Kidney (tissue), 14 donors: ENCODE data around the gene EIF4G3. TPM values are rescaled to one million over a fixed set of nuclear protein-coding genes. Genes with fewer than 3 reads are reported as not detected.

Source experiments
- DNase-seq, 5 donors: peaks; one replicate each; pipeline ENCODE4 v3.0.0-alpha.2; 2013 to 2020
- FAIRE-seq: peaks from 2 replicates; lab custom pipeline; 2012; peaks lifted over from hg19 to GRCh38; lab: Jason Lieb, UNC
- H3K27ac ChIP-seq, 2 donors: one replicate each; pipeline ENCODE4 v1.7.0; 2013; ENCODE audit warnings: low read depth in 2 of 2, low read length in 2 of 2, inconsistent platforms in 1 of 2
- H3K27me3 ChIP-seq: one replicate; pipeline ENCODE4 v1.7.1; 2013; ENCODE audit warnings: low read length, inconsistent platforms; ENCODE audit not compliant: control insufficient read depth, insufficient read depth
- H3K36me3 ChIP-seq, 3 donors: one replicate each; pipeline versions ENCODE4 v1.7.0 to v1.7.1; 2013; ENCODE audit warnings: low read length in 3 of 3, control low read depth in 1 of 3, inconsistent platforms in 1 of 3; ENCODE audit not compliant: insufficient read depth in 3 of 3, control insufficient read depth in 2 of 3
- H3K4me1 ChIP-seq, 3 donors: one replicate each; pipeline versions ENCODE4 v1.7.0 to v1.7.1; 2013; ENCODE audit warnings: low read length in 3 of 3, inconsistent platforms in 1 of 3, low read depth in 1 of 3; ENCODE audit not compliant: control insufficient read depth in 2 of 3, insufficient read depth in 2 of 3
- H3K4me3 ChIP-seq, 3 donors: one replicate each; pipeline versions ENCODE4 v1.7.0 to v1.8.1; 2013; ENCODE audit warnings: low read length in 3 of 3, control low read depth in 1 of 3, inconsistent platforms in 1 of 3
- H3K9ac ChIP-seq, 3 donors: one replicate each; pipeline versions ENCODE4 v1.7.0 to v1.7.1; 2013; ENCODE audit warnings: low read length in 3 of 3, control low read depth in 1 of 3, inconsistent platforms in 1 of 3
- H3K9me3 ChIP-seq, 3 donors: one replicate each; pipeline versions ENCODE4 v1.7.0 to v1.7.1; 2013; ENCODE audit warnings: low read length in 3 of 3, control low read depth in 1 of 3, inconsistent platforms in 1 of 3; ENCODE audit not compliant: control insufficient read depth in 2 of 3, insufficient read depth in 1 of 3
- CTCF ChIP-seq: IDR thresholded peaks from 3 replicates; pipeline ENCODE4 v1.5.1; 2012; ENCODE audit warnings: mild to moderate bottlenecking, moderate library complexity, borderline replicate concordance; ENCODE audit not compliant: insufficient read depth; ENCODE audit errors: extremely low read depth
- intact Hi-C: fragments of 100-400 bp; cut with DNase I; formaldehyde crosslinking; loops from one replicate; pipeline ENCODE4 v1.11.1; 2022
- polyA plus RNA-seq: library from polyadenylated mRNA; stranded (reverse); fragments of 350-450 nt; fragmentation: Illumina TruSeq; extraction: RNeasy Lipid Tissue Mini Kit (QIAGEN cat#74804); gene quantifications from one replicate; pipeline ENCODE4 v1.2.3, GENCODE V29; 2014; ENCODE audit warnings: low read depth, low replicate concordance; ENCODE audit not compliant: insufficient read depth
- total RNA-seq: library from RNA; stranded (reverse); fragmentation: NEBNext Ultra II Directional; extraction: Animal tissue kit (Norgen Biotek cat#: 25700); gene quantifications from one replicate; pipeline ENCODE4 v1.2.1, GENCODE V29; 2021
- donor health status: control.
- donor health status: control.
- donor health status: control.
- donor health status: control.
- donor health status: control.
- donor health status: DM: yes; HTN: yes; CAD: no.
- donor health status: Normal renal cell carcinoma (clear cell type).

EIF4G3 gene
- total and polyA plus RNA-seq, 2 donors from 2014 or later, result 14.8 to 61.6 TPM

GRCh38 chr1:21001042-21001441 lies 175.7 kb downstream of the EIF4G3 start:
- no peaks in the 10 kb centered on the region for H3K4me1 ChIP-seq
- H3K27ac ChIP-seq, result no peak overlapping the region
- no peak overlapping the region for H3K9ac ChIP-seq
- no peak for TF ChIP-seq CTCF
- intact Hi-C loops, result no loop called here
- H3K36me3 ChIP-seq, result no peaks in the 10 kb centered on the region
- no peaks in the 10 kb centered on the region for H3K27me3 ChIP-seq
- DNase-seq, result no peak
- H3K4me3 ChIP-seq, result no peak overlapping the region
- no peaks in the 10 kb centered on the region for H3K9me3 ChIP-seq
- no peak for FAIRE-seq

GRCh38 chr1:21000245-21000594 lies 176.5 kb downstream of the EIF4G3 start:
- no peak for FAIRE-seq
- TF ChIP-seq CTCF, result no peak
- intact Hi-C loops, result no loop called here
- no peaks in the 10 kb centered on the region for H3K27me3 ChIP-seq
- DNase-seq, result no peak
- no peak overlapping the region for H3K27ac ChIP-seq
- no peak overlapping the region for H3K4me3 ChIP-seq
- no peak overlapping the region for H3K9ac ChIP-seq
- no peaks in the 10 kb centered on the region for H3K4me1 ChIP-seq
- H3K36me3 ChIP-seq, result no peaks in the 10 kb centered on the region
- no peaks in the 10 kb centered on the region for H3K9me3 ChIP-seq

- H3K9me3 ChIP-seq, result no peaks in the 10 kb centered on the region
- no peak overlapping the region for H3K9ac ChIP-seq
- H3K27me3 ChIP-seq, result no peaks in the 10 kb centered on the region
- no peak overlapping the region for H3K27ac ChIP-seq
- no peak for FAIRE-seq
- H3K4me1 ChIP-seq, result no peaks in the 10 kb centered on the region
- intact Hi-C loops, result no loop called here
- no peak for TF ChIP-seq CTCF
- H3K4me3 ChIP-seq, result no peak overlapping the region
- no peaks in the 10 kb centered on the region for H3K36me3 ChIP-seq
- no peak for DNase-seq
Observed at GRCh38 chr1:20999525-21000244, 177.0 kb downstream of the EIF4G3 start.

GRCh38 chr1:20998826-20999225 lies 177.9 kb downstream of the EIF4G3 start:
- no peak for TF ChIP-seq CTCF

More at GRCh38 chr1:20998826-20999225, 177.9 kb downstream of the EIF4G3 start:
- H3K9me3 ChIP-seq, result no peaks in the 10 kb centered on the region
- DNase-seq (no peak), FAIRE-seq (no peak)
- intact Hi-C loops, result no loop called here
- H3K27me3 ChIP-seq, result no peaks in the 10 kb centered on the region
- H3K27ac ChIP-seq, result no peak overlapping the region
- H3K4me1 ChIP-seq, result no peaks in the 10 kb centered on the region
- H3K36me3 ChIP-seq, result no peaks in the 10 kb centered on the region
- H3K4me3 ChIP-seq, result no peak overlapping the region
- no peak overlapping the region for H3K9ac ChIP-seq
